H1 (cell line): Measurements from ENCODE around the gene WDFY4. TPM values are rescaled to one million over a fixed set of nuclear protein-coding genes. Genes with fewer than 3 reads are reported as not detected.

Experiments
- CTCF ChIA-PET: fragments of 300-600 bp; sonication (Branson Sonifier 250); formaldehyde crosslinking; loops from one replicate; lab custom pipeline; 2021; ENCODE audit not compliant: partially characterized antibody; lab: Charles Lee
- POLR2A ChIA-PET: fragments of 300-600 bp; sonication (Branson Sonifier 250); formaldehyde crosslinking; loops from one replicate; lab custom pipeline; 2021; ENCODE audit warnings: inconsistent platforms; ENCODE audit not compliant: partially characterized antibody; lab: Charles Lee
- DNase-seq, 2 experiments: peaks; one replicate each; pipeline versions ENCODE4 v3.0.0 to v3.0.0-alpha.2; 2010 to 2022; ENCODE audit warnings: low spot score in 2 of 2, low read depth in 1 of 2, mixed read lengths in 1 of 2
- FAIRE-seq: peaks from 2 replicates; lab custom pipeline; 2011; peaks lifted over from hg19 to GRCh38; lab: Jason Lieb, UNC
- H2AFZ ChIP-seq: 2 replicates; pipeline ENCODE4 v1.8.1; 2012; ENCODE audit warnings: low read length, inconsistent platforms
- H2AK5ac ChIP-seq: 2 replicates; pipeline ENCODE4 v1.6.1; 2013; ENCODE audit warnings: low read depth, low read length
- H2BK120ac ChIP-seq: replicated peaks from 2 replicates; pipeline ENCODE3; 2013; ENCODE audit warnings: low read depth, low read length, inconsistent platforms
- H2BK12ac ChIP-seq: 2 replicates; pipeline ENCODE4 v1.6.1; 2013; ENCODE audit warnings: low read depth, low read length
- H2BK15ac ChIP-seq: 2 replicates; pipeline ENCODE4 v1.6.1; 2013; ENCODE audit warnings: low read length
- H2BK20ac ChIP-seq: 2 replicates; pipeline ENCODE4 v1.6.1; 2013; ENCODE audit warnings: low read length
- H2BK5ac ChIP-seq: 2 replicates; pipeline ENCODE4 v1.6.1; 2013; ENCODE audit warnings: low read depth, low read length
- H3K14ac ChIP-seq: 2 replicates; pipeline ENCODE4 v1.6.1; 2013; ENCODE audit warnings: inconsistent platforms; ENCODE audit not compliant: insufficient read length
- H3K18ac ChIP-seq: 2 replicates; pipeline ENCODE4 v1.6.1; 2013; ENCODE audit warnings: low read length; ENCODE audit errors: extremely low read depth
- H3K23ac ChIP-seq: 2 replicates; pipeline ENCODE4 v1.6.1; 2013; ENCODE audit warnings: inconsistent platforms; ENCODE audit not compliant: insufficient read length
- H3K23me2 ChIP-seq: 2 replicates; pipeline ENCODE4 v1.6.1; 2013; ENCODE audit warnings: low read depth, low read length
- H3K27ac ChIP-seq: 2 replicates; pipeline ENCODE4 v1.6.1; 2011; ENCODE audit warnings: low read depth, low read length, inconsistent platforms
- H3K27me3 ChIP-seq, 4 experiments: replicated peaks in 1 of 4; 1 replicate in 1 of 4; 2 replicates in 3 of 4; pipeline versions ENCODE4 v1.6.1 to v1.8.1; 2011 to 2013; ENCODE audit warnings: low read length in 3 of 4, mild to moderate bottlenecking in 3 of 4, inconsistent platforms in 2 of 4, mixed read lengths in 2 of 4, moderate library complexity in 1 of 4; ENCODE audit not compliant: control insufficient read depth in 3 of 4, insufficient read depth in 3 of 4; ENCODE audit errors: extremely low read depth in 1 of 4
- H3K36me3 ChIP-seq, 4 experiments: 2 replicates each; pipeline versions ENCODE4 v1.6.1 to v1.8.1; 2011 to 2013; ENCODE audit warnings: mild to moderate bottlenecking in 4 of 4, low read length in 3 of 4, moderate library complexity in 2 of 4, control low read depth in 1 of 4, inconsistent platforms in 1 of 4; ENCODE audit not compliant: insufficient read depth in 4 of 4, control insufficient read depth in 2 of 4
- H3K4ac ChIP-seq: replicated peaks from 2 replicates; pipeline ENCODE3; 2013; ENCODE audit warnings: low read length, low read depth, mixed read lengths, inconsistent platforms; ENCODE audit not compliant: insufficient read length
- H3K4me1 ChIP-seq, 4 experiments: replicated peaks in 1 of 4; 1 replicate in 1 of 4; 2 replicates in 3 of 4; pipeline versions ENCODE4 v1.6.1 to v1.8.1; 2011 to 2013; ENCODE audit warnings: low read length in 3 of 4, inconsistent platforms in 2 of 4, mixed read lengths in 1 of 4; ENCODE audit not compliant: insufficient read depth in 4 of 4, control insufficient read depth in 3 of 4
- H3K4me2 ChIP-seq, 2 experiments: 2 replicates each; pipeline versions ENCODE4 v1.6.1 to v1.8.1; 2011 to 2013; ENCODE audit warnings: low read depth in 2 of 2, low read length in 2 of 2, control low read depth in 1 of 2, inconsistent platforms in 1 of 2, mild to moderate bottlenecking in 1 of 2; ENCODE audit not compliant: insufficient read depth in 1 of 2
- H3K4me3 ChIP-seq, 4 experiments: fragments of 200-600, 300-600 bp in 1 of 4; sonication (generic), shearing (Covaris generic), sonication (Bioruptor Twin) in 1 of 4; 2 replicates each; pipeline versions ENCODE4 v1.5.1 to v1.8.1; 2011 to 2016; ENCODE audit warnings: low read length in 4 of 4, low read depth in 3 of 4, control low read depth in 2 of 4, inconsistent platforms in 2 of 4, mild to moderate bottlenecking in 2 of 4, mixed read lengths in 1 of 4, moderate library complexity in 1 of 4; ENCODE audit not compliant: insufficient read depth in 2 of 4; ENCODE audit errors: extremely low read depth in 1 of 4
- H3K56ac ChIP-seq: replicated peaks from 2 replicates; pipeline ENCODE3; 2013; ENCODE audit warnings: low read depth, mild to moderate bottlenecking, mixed read lengths, low read length, inconsistent platforms; ENCODE audit not compliant: insufficient read length
- H3K79me1 ChIP-seq: 2 replicates; pipeline ENCODE4 v1.6.1; 2013; ENCODE audit warnings: low read depth, low read length, control low read depth
- H3K79me2 ChIP-seq, 2 experiments: 2 replicates each; pipeline versions ENCODE4 v1.6.1 to v1.8.1; 2012 to 2013; ENCODE audit warnings: low read length in 2 of 2, mild to moderate bottlenecking in 2 of 2, inconsistent platforms in 1 of 2; ENCODE audit not compliant: insufficient read depth in 2 of 2, control insufficient read depth in 1 of 2
- H3K9ac ChIP-seq, 4 experiments: replicated peaks in 1 of 4; 1 replicate in 1 of 4; 2 replicates in 3 of 4; pipeline versions ENCODE4 v1.6.1 to v1.8.1; 2011 to 2013; ENCODE audit warnings: low read depth in 3 of 4, low read length in 3 of 4, control low read depth in 2 of 4, mild to moderate bottlenecking in 2 of 4, moderate library complexity in 2 of 4, inconsistent platforms in 1 of 4; ENCODE audit errors: extremely low read depth in 1 of 4
- H3K9me3 ChIP-seq, 2 experiments: 2 replicates each; pipeline versions ENCODE4 v1.6.1 to v1.8.1; 2012 to 2013; ENCODE audit warnings: mild to moderate bottlenecking in 2 of 2, moderate library complexity in 2 of 2, control low read depth in 1 of 2, inconsistent platforms in 1 of 2, low read depth in 1 of 2, low read length in 1 of 2, mixed read lengths in 1 of 2; ENCODE audit not compliant: insufficient read depth in 2 of 2
- H4K20me1 ChIP-seq, 2 experiments: replicated peaks in 1 of 2; 2 replicates each; pipeline versions ENCODE3 to v1.8.1; 2011 to 2013; ENCODE audit warnings: inconsistent platforms in 2 of 2, low read length in 2 of 2, mild to moderate bottlenecking in 1 of 2; ENCODE audit not compliant: insufficient read depth in 2 of 2, control insufficient read depth in 1 of 2
- H4K5ac ChIP-seq: 2 replicates; pipeline ENCODE4 v1.6.1; 2013; ENCODE audit warnings: low read length, low read depth, mixed read lengths, inconsistent platforms; ENCODE audit not compliant: insufficient read length
- H4K8ac ChIP-seq: 2 replicates; pipeline ENCODE4 v1.8.0; 2013; ENCODE audit warnings: mild to moderate bottlenecking, moderate library complexity, low read length, inconsistent platforms; ENCODE audit not compliant: insufficient read depth; ENCODE audit errors: extremely low read depth
- H4K91ac ChIP-seq: replicated peaks from 2 replicates; pipeline ENCODE3; 2013; ENCODE audit warnings: low read length, mixed read lengths, inconsistent platforms; ENCODE audit not compliant: insufficient read length
- CBX8 ChIP-seq: fragments of 300-800, 300-1000 bp; sonication (generic); IDR thresholded peaks from 2 replicates; pipeline ENCODE4 v1.7.1; 2016; ENCODE audit warnings: low read depth, low read length, borderline replicate concordance
- CREB1 ChIP-seq: IDR thresholded peaks from 2 replicates; pipeline ENCODE4 v1.6.1; 2012; ENCODE audit warnings: inconsistent platforms
- CTBP2 ChIP-seq: IDR thresholded peaks from 2 replicates; pipeline ENCODE4 v1.7.0; 2011; ENCODE audit warnings: borderline replicate concordance, mild to moderate bottlenecking, moderate library complexity, mixed read lengths, low read length; ENCODE audit not compliant: insufficient read depth, insufficient read length
- EGR1 ChIP-seq: IDR thresholded peaks from 2 replicates; pipeline ENCODE4 v1.6.1; 2011; ENCODE audit warnings: low read depth, low read length, borderline replicate concordance
- RXRA ChIP-seq: IDR thresholded peaks from 2 replicates; pipeline ENCODE4 v1.6.1; 2011; ENCODE audit warnings: low read depth, mild to moderate bottlenecking, low read length, moderate library complexity; ENCODE audit not compliant: insufficient read depth
- SP4 ChIP-seq: IDR thresholded peaks from 2 replicates; pipeline ENCODE4 v1.6.1; 2012; ENCODE audit warnings: low read length, inconsistent platforms
- TCF12 ChIP-seq: IDR thresholded peaks from 2 replicates; pipeline ENCODE4 v1.6.1; 2011; ENCODE audit warnings: low read depth, mild to moderate bottlenecking, low read length
- WGBS, 2 experiments: shearing (Covaris generic) in 1 of 2; methylation state at CpG; one replicate each; pipeline versions ENCODE4 v1.1.6 to v1.1.7; 2013 to 2015; ENCODE audit warnings: low lambda C conversion rate in 2 of 2, mixed read lengths in 2 of 2, inconsistent platforms in 1 of 2, low coverage in 1 of 2, missing lambda C conversion rate in 1 of 2; ENCODE audit not compliant: insufficient replicate concordance in 2 of 2, insufficient coverage in 1 of 2, insufficient read length in 1 of 2; ENCODE audit errors: extremely low coverage in 1 of 2, missing lambda C conversion rate in 1 of 2; 5-methylcytosine and 5-hydroxymethylcytosine counted together
- polyA plus RNA-seq, 7 experiments: library from polyadenylated mRNA; depleted of rRNA in 3 of 7; stranded (reverse) in 5 of 7; unstranded in 2 of 7; fragments of >200 nt in 5 of 7; fragments of 200-250 nt in 2 of 7; gene quantifications; 1 replicate in 5 of 7; 2 replicates in 1 of 7; 4 replicates in 1 of 7; pipeline versions ENCODE4 v1.2.1 to v1.2.3, GENCODE V29; 2011 to 2013; ENCODE audit warnings: missing spikeins in 2 of 7, mixed read lengths in 2 of 7
- total RNA-seq: library from RNA; stranded (reverse); fragmentation: NEBNext Ultra II Directional; extraction: Animal tissue kit (Norgen Biotek cat#: 25700); gene quantifications from 2 replicates; pipeline ENCODE4 v1.2.1, GENCODE V29; 2021

The WDFY4 gene
- total and polyA plus RNA-seq, 2 of the 8 experiments (the other 6 are each of a cell fraction or from before 2014, with no cell fraction given), result not detected

DNA sequence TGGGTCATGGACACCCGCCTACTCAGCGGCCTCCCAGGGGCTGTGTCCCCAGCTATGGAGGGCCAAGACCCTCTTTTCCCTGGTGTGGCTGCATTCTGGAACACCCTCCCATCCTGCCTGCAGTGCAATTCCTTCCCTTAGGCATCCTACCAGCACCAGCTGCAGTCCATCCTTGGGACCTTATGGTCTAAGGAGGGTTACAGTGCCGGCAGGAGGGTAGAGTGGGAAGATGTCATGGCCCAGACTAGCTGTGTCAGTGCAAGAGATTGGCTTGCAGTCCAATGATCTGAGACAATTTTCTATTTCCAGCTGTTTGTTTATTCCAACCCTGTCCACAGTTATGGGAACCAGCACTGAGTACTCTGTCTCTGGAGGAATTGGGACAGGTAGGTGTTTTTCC, 92.4 kb downstream of the WDFY4 start:
- Histone ChIP-seq H3K79me1 (no peaks in the 10 kb centered on the region), H2AK5ac (no peak overlapping the region), H3K14ac (no peak overlapping the region), H3K4me3 (no peak overlapping the region), H2BK20ac (no peak overlapping the region), H4K5ac (no peak overlapping the region), H3K18ac (no peak overlapping the region), H4K20me1 (peaks cover 0 to 2% of the 10 kb centered on the region in 2 experiments), H3K36me3 (no peaks in the 10 kb centered on the region), H3K27ac (no peak overlapping the region), H2AFZ (no peak overlapping the region), H3K9ac (no peak overlapping the region), H2BK12ac (no peak overlapping the region), H4K91ac (no peak overlapping the region), H3K9me3 (no peaks in the 10 kb centered on the region), H3K23ac (no peak overlapping the region), H4K8ac (no peak overlapping the region), H3K27me3 (no peaks in the 10 kb centered on the region), H3K56ac (no peak overlapping the region), H3K4me1 (peaks cover 0 to 2% (median 0%) of the 10 kb centered on the region in 4 experiments; a peak in 2 of 7 replicates), H3K79me2 (no peaks in the 10 kb centered on the region), H3K4me2 (no peak overlapping the region), H3K4ac (no peak overlapping the region), H2BK15ac (no peak overlapping the region), H2BK5ac (no peak overlapping the region), H2BK120ac (no peak overlapping the region), H3K23me2 (no peaks in the 10 kb centered on the region)
- ChIA-PET CTCF (interaction anchor here (1.5 to 1.8 kb wide), 2 partner anchors 10 to 119 kb away, joined by 4 to 8 read pairs; no protein-coding TSS in a partner anchor), POLR2A (no interaction called here)
- FAIRE-seq (no peak), DNase-seq (no peak)
- WGBS, 2 experiments, result 90% methylated on average over 3 of the region's 3 CpGs; no CpG with 5 or more reads in 1 of the 2 experiments
- TF ChIP-seq CBX8, result no peak
- no peak for TF ChIP-seq EGR1
- no peak for TF ChIP-seq TCF12
- no peak for TF ChIP-seq CREB1
- TF ChIP-seq RXRA, result no peak
- TF ChIP-seq CTBP2, result no peak
- TF ChIP-seq SP4, result no peak
